ENCODE results near the gene RND3. TPM values are rescaled to one million over a fixed set of nuclear protein-coding genes. Genes with fewer than 3 reads are reported as not detected.

RND3 gene, protein sequence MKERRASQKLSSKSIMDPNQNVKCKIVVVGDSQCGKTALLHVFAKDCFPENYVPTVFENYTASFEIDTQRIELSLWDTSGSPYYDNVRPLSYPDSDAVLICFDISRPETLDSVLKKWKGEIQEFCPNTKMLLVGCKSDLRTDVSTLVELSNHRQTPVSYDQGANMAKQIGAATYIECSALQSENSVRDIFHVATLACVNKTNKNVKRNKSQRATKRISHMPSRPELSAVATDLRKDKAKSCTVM
- total RNA-seq, result not detected
- not detected for polyA plus RNA-seq

DNA sequence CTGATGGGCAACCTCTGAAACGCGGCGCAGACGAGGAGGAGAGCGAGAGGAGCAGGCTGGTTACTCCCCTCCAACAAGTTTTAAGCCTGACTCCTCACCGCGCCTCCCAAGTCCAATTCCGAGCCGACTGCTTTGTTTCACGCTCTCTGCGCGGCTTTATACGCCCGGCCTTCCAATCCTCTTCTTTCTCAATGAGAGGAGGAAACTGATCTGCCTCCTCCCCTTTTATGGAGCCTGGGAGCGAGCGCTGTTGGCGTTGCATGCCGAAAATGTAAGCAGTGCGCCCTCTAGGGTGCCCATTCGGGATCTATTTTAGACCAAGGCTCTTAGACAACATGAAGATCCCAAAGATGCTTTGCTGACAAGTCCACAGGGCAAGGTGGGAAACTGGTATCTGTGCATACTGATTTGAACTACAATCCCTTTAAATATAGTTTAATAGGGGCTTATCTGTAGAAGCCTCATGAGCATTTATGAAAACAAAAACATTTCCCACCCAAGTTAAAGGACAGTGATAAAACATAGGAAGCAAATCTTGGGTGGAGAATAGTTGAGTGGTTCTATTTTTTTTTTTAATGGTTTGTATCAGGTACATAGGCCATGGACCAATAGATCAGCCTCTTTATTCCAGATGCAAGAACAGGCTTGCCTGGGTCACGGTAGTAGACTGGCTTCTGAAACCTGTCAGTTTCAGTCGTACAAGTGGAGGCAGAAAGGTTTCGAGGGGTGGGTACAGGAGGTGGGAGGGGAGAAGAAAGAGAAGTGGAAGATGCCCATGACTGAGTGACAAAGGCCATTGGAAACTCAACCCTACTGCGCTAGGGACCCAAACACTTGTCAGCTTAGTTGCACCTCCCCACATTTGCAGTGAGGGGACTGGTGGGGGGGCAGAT lies at the start of gene RND3:
Gene RND3 (minus strand): TSS at position 131 of the 893 bp plus-strand sequence. CDS start 250 bp downstream, outside the sequence.
- Mint-ChIP-seq H3K9me3 (peaks cover 0 to 5% (median 3%) of the 10 kb centered on the region in 5 donors), H3K4me1 (peaks cover 1 to 13% (median 9%) of the 10 kb centered on the region in 3 donors), H3K27me3 (peaks cover 26 to 53% of the 10 kb centered on the region in 2 donors), H3K36me3 (no peaks in the 10 kb centered on the region), H3K4me3 (peak within 1 kb of the TSS in 2 of 7 donors; percentile 43 to 66), H3K27ac (peak within 1 kb of the TSS in 1 of 8 donors; percentile 32)
- H3K27ac ChIP-seq (ENCODE audit: low read depth, low read length), result no peak within 1 kb of the TSS
- H3K27me3 ChIP-seq (ENCODE audit: insufficient read depth, low read length, poor library complexity, severe bottlenecking), result peaks cover 4% of the 10 kb centered on the region
- no peaks in the 10 kb centered on the region for H3K36me3 ChIP-seq (ENCODE audit: insufficient read depth, low read length)
- ChIA-PET POLR2A (no interaction called here), CTCF (no interaction called here)
- H3K4me1 ChIP-seq (ENCODE audit: insufficient read depth, low read length), result peaks cover 3% of the 10 kb centered on the region
- H3K4me3 ChIP-seq (ENCODE audit: low read length), result no peak within 1 kb of the TSS
- no peaks in the 10 kb centered on the region for H3K9me3 ChIP-seq (ENCODE audit: low read length)
- DNase-seq, result no peak

DNA sequence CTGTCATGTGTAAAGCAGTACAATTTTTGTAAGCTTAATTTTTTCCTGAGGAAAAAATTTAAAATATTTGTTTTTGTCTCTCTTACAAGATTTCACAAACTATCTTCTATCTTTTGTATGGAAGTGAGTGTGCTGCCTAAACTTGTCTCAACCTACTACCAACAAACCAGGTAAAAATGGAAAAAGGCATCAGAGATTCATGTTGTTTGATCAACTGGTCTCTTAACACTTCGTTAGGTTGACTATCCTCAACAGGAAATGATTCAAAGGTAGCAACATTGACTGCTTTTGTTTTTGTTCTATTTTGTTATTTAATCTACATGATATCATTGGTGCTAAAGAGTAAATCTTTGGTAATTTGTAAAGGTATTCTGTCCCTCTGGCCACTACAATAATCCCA lies 47.7 kb upstream of the RND3 start:
- Histone ChIP-seq H3K36me3 (ENCODE audit: insufficient read depth, low read length) (no peaks in the 10 kb centered on the region), H3K4me3 (ENCODE audit: low read length) (no peak overlapping the region), H3K4me1 (ENCODE audit: insufficient read depth, low read length) (no peaks in the 10 kb centered on the region), H3K27ac (ENCODE audit: low read depth, low read length) (no peak overlapping the region), H3K27me3 (ENCODE audit: insufficient read depth, low read length, poor library complexity, severe bottlenecking) (no peaks in the 10 kb centered on the region), H3K9me3 (ENCODE audit: low read length) (no peaks in the 10 kb centered on the region)
- CTCF ChIA-PET, result no interaction called here
- H3K36me3 Mint-ChIP-seq, result no peaks in the 10 kb centered on the region
- H3K9me3 Mint-ChIP-seq, result peaks cover 0 to 10% (median 3%) of the 10 kb centered on the region in 5 donors
- no peak overlapping the region for H3K27ac Mint-ChIP-seq
- H3K4me1 Mint-ChIP-seq, result no peaks in the 10 kb centered on the region
- POLR2A ChIA-PET, result no interaction called here
- H3K4me3 Mint-ChIP-seq, result no peak overlapping the region
- peaks cover 0 to 2% of the 10 kb centered on the region in 2 donors for H3K27me3 Mint-ChIP-seq
- no peak for DNase-seq

DNA sequence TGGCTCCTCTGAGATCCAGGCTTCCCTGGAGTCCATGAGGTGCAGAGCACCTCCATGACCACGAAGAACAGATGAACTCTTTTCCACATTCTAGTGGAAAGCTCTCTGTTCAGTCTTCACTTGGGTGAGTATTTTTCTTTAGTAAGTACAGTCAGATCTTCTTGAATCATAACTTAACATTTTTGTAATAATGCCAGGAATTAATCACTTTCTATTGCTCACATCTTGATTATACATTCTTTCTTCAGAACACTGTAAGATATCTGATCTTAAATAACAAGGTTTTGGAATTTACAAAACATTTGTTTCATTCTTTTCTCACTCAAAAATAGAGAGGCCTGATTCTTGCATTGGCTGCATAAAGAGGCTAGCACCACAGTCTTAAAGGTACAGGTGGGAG lies 45.4 kb upstream of the RND3 start:
- Histone ChIP-seq H3K27me3 (ENCODE audit: insufficient read depth, low read length, poor library complexity, severe bottlenecking) (no peaks in the 10 kb centered on the region), H3K36me3 (ENCODE audit: insufficient read depth, low read length) (no peaks in the 10 kb centered on the region), H3K27ac (ENCODE audit: low read depth, low read length) (no peak overlapping the region), H3K4me1 (ENCODE audit: insufficient read depth, low read length) (no peaks in the 10 kb centered on the region), H3K9me3 (ENCODE audit: low read length) (no peaks in the 10 kb centered on the region), H3K4me3 (ENCODE audit: low read length) (no peak overlapping the region)
- no peak for DNase-seq
- ChIA-PET POLR2A (no interaction called here), CTCF (no interaction called here)
- H3K27ac Mint-ChIP-seq, result no peak overlapping the region
- no peak overlapping the region for H3K4me3 Mint-ChIP-seq
- no peaks in the 10 kb centered on the region for H3K4me1 Mint-ChIP-seq
- H3K27me3 Mint-ChIP-seq, result peaks cover 0 to 4% of the 10 kb centered on the region in 2 donors
- peaks cover 0 to 10% (median 3%) of the 10 kb centered on the region in 5 donors for H3K9me3 Mint-ChIP-seq
- H3K36me3 Mint-ChIP-seq, result no peaks in the 10 kb centered on the region

DNA sequence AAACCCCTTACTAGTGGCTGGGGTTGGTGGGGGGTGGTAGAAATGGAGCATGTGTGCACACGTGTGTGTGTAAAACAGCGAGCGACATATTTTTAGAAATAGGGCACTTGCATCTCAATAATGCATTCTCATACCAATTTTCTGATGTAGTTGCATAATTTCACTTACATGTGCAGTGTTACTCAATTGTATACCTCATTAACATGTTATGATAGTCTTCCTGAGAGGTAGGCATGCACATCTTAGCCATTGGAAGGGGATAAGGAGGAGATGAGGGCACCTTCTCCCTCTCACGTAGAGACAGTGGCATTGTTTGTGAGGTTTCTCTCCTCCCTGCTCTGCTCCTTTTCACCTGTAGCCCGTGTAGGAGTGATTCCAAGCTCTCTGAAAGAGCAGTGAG lies 44.6 kb upstream of the RND3 start:
- Mint-ChIP-seq H3K36me3 (no peaks in the 10 kb centered on the region), H3K4me1 (no peaks in the 10 kb centered on the region), H3K4me3 (no peak overlapping the region), H3K9me3 (peaks cover 0 to 10% (median 3%) of the 10 kb centered on the region in 5 donors), H3K27me3 (peaks cover 0 to 4% of the 10 kb centered on the region in 2 donors), H3K27ac (no peak overlapping the region)
- Histone ChIP-seq H3K27ac (ENCODE audit: low read depth, low read length) (no peak overlapping the region), H3K27me3 (ENCODE audit: insufficient read depth, low read length, poor library complexity, severe bottlenecking) (no peaks in the 10 kb centered on the region), H3K4me1 (ENCODE audit: insufficient read depth, low read length) (no peaks in the 10 kb centered on the region), H3K9me3 (ENCODE audit: low read length) (no peaks in the 10 kb centered on the region), H3K36me3 (ENCODE audit: insufficient read depth, low read length) (no peaks in the 10 kb centered on the region), H3K4me3 (ENCODE audit: low read length) (no peak overlapping the region)
- CTCF ChIA-PET, result no interaction called here
- POLR2A ChIA-PET, result no interaction called here
- DNase-seq, result no peak

DNA sequence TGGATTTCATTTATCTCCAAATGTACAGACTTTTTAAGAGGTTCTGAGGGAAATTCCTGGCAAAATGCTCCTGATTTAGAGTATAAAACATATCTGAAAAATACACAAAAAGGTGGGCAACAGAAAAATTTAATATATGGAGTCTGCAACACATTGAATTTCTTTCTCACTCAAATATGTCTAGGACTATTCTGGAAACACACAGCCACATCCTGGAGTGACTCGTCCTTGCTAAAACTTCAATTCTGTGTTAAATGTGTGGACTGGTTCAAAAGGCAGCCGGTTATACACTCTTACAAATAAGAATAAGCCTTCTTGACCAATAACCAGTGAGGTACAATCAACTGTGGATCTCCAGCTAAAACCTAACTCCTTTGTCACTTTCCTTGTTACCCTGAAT lies 44.1 kb upstream of the RND3 start:
- no peaks in the 10 kb centered on the region for H3K4me1 ChIP-seq (ENCODE audit: insufficient read depth, low read length)
- no peak for DNase-seq
- H3K4me3 Mint-ChIP-seq, result no peak overlapping the region
- ChIA-PET POLR2A (no interaction called here), CTCF (no interaction called here)
- H3K4me3 ChIP-seq (ENCODE audit: low read length), result no peak overlapping the region
- H3K4me1 Mint-ChIP-seq, result no peaks in the 10 kb centered on the region
- H3K27me3 Mint-ChIP-seq, result peaks cover 0 to 2% of the 10 kb centered on the region in 2 donors
- no peak overlapping the region for H3K27ac Mint-ChIP-seq
- H3K36me3 ChIP-seq (ENCODE audit: insufficient read depth, low read length), result no peaks in the 10 kb centered on the region
- no peaks in the 10 kb centered on the region for H3K27me3 ChIP-seq (ENCODE audit: insufficient read depth, low read length, poor library complexity, severe bottlenecking)
- H3K27ac ChIP-seq (ENCODE audit: low read depth, low read length), result no peak overlapping the region
- no peaks in the 10 kb centered on the region for H3K36me3 Mint-ChIP-seq
- H3K9me3 Mint-ChIP-seq, result peaks cover 0 to 10% (median 3%) of the 10 kb centered on the region in 5 donors
- no peaks in the 10 kb centered on the region for H3K9me3 ChIP-seq (ENCODE audit: low read length)

DNA sequence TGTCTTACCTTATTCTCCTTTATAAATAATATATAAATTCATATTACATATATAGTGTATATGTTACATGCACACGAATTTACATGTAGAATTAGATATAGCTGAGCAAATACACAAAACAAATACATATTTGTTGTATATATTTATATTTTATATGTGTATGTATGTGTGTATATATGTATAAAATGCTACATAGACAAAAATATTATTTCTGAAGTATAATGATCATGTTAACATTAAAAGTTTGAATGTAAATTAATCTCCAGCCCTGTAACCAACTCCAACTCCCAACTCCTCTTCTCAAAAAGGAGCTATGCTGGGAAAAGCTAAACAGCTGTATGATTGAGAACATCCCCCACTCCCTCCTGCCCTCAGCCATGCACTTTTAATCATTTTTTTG lies 42.7 kb upstream of the RND3 start:
- POLR2A ChIA-PET, result no interaction called here
- Mint-ChIP-seq H3K4me3 (no peak overlapping the region), H3K27me3 (peaks cover 0 to 2% of the 10 kb centered on the region in 2 donors), H3K36me3 (no peaks in the 10 kb centered on the region), H3K4me1 (no peaks in the 10 kb centered on the region), H3K9me3 (peaks cover 0 to 3% (median 0%) of the 10 kb centered on the region in 5 donors), H3K27ac (no peak overlapping the region)
- H3K36me3 ChIP-seq (ENCODE audit: insufficient read depth, low read length), result no peaks in the 10 kb centered on the region
- H3K27ac ChIP-seq (ENCODE audit: low read depth, low read length), result no peak overlapping the region
- no peak for DNase-seq
- H3K27me3 ChIP-seq (ENCODE audit: insufficient read depth, low read length, poor library complexity, severe bottlenecking), result no peaks in the 10 kb centered on the region
- no peak overlapping the region for H3K4me3 ChIP-seq (ENCODE audit: low read length)
- no peaks in the 10 kb centered on the region for H3K4me1 ChIP-seq (ENCODE audit: insufficient read depth, low read length)
- H3K9me3 ChIP-seq (ENCODE audit: low read length), result no peaks in the 10 kb centered on the region
- CTCF ChIA-PET, result no interaction called here

DNA sequence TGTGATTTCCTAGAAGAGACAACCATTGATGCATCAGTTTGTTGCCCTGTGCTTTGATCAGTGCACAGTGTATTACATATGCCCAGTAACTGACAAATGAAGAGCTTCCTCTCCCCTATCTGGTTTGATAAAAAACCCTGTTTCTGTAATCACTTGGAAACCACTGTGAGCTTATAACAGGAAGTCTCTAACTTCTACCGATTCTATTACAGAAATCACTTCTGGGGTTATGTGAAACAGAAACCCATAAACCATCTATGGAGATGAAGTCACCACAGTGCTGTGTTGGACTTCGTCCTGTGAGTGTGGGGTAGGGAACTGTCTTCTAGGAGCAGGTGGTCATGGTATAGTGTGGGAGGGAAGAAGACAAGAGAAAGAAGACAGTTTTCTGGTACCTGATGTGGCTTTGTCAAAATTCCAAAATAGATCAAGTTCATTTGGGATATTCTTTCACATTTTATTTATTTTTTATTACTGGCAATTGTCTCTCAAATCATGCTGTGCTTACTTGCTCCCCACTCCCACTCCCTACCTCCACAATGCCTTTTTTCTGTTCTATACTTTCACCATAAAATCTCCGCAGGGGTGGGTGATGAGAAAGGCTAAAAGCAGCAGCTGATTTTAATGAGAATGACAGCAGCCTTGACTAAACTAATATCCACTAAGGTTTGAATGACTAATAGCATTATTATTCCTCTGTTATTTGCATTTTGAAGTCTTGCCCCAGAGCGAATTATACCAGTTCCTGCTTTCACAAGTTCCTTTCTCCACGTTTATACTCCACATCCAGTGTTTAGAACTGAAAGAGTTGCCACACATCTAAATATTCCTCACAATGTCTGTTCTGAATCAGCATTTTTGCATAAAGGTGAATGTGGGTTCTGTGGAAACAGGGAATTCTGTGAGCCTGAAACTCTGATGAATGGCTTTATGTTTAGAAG lies 41.7 kb upstream of the RND3 start:
- no peak for DNase-seq
- Histone ChIP-seq H3K4me3 (ENCODE audit: low read length) (no peak overlapping the region), H3K4me1 (ENCODE audit: insufficient read depth, low read length) (no peaks in the 10 kb centered on the region), H3K27ac (ENCODE audit: low read depth, low read length) (no peak overlapping the region), H3K9me3 (ENCODE audit: low read length) (no peaks in the 10 kb centered on the region), H3K27me3 (ENCODE audit: insufficient read depth, low read length, poor library complexity, severe bottlenecking) (no peaks in the 10 kb centered on the region), H3K36me3 (ENCODE audit: insufficient read depth, low read length) (no peaks in the 10 kb centered on the region)
- no peak overlapping the region for H3K4me3 Mint-ChIP-seq
- POLR2A ChIA-PET, result no interaction called here
- H3K4me1 Mint-ChIP-seq, result no peaks in the 10 kb centered on the region
- CTCF ChIA-PET, result no interaction called here
- peaks cover 0 to 4% (median 2%) of the 10 kb centered on the region in 5 donors for H3K9me3 Mint-ChIP-seq
- peaks cover 0 to 2% of the 10 kb centered on the region in 2 donors for H3K27me3 Mint-ChIP-seq
- H3K27ac Mint-ChIP-seq, result no peak overlapping the region
- H3K36me3 Mint-ChIP-seq, result no peaks in the 10 kb centered on the region

All from CD8-positive, alpha-beta memory T cell (primary cell).